Sigmoid colon (tissue), 4 donors: ENCODE measurements around the gene PXMP2.

Experiments used
- CTCF ChIP-seq, 4 experiments: fragments of 450-650 bp in 3 of 4; fragments of 200-600 bp in 1 of 4; IDR thresholded peaks; one replicate each; pipeline ENCODE4 v1.5.1; 2016 to 2019; ENCODE audit warnings: antibody characterized with exemption in 4 of 4, mild to moderate bottlenecking in 3 of 4, moderate library complexity in 2 of 4
- EP300 ChIP-seq, 4 donors: sonication (generic); formaldehyde crosslinking; IDR thresholded peaks; one replicate each; pipeline ENCODE4 v1.6.1; 2017; ENCODE audit warnings: antibody characterized with exemption in 4 of 4

GRCh38 chr12:132647858-132648257 is 39.5 kb upstream of the PXMP2 start:
- TF ChIP-seq CTCF (IDR thresholded peaks at IDR 0.05) (no peak), EP300 (IDR thresholded peaks at IDR 0.05) (no peak)
